ENCODE results near the gene TRIM58. TPM values are rescaled to one million over a fixed set of nuclear protein-coding genes. Genes with fewer than 3 reads are reported as not detected.

Gene TRIM58
- total RNA-seq, 2 donors from 2014 or later = 1.7 to 1.8 TPM

DNA sequence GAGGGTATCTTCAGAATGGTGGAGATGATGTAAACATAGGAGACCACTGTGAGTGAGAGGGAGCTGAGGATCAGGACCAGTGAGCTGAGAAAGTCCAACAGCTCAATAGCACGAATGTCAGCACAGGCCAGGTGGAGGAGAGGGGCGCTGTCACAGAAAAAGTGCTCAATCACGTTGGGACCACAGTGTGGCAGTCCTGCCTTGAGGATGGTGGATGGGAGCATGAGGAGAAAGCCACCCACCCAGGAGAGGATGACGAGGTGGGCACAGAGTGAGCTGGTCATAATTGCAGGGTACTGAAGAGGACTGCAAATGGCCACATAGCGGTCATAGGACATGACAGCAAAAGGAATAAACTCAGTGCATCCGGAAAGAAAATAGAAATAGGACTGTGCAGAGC, 23.4 kb upstream of the TRIM58 start:
- no peaks in the 10 kb centered on the region for H3K27me3 ChIP-seq (ENCODE audit: control insufficient read depth, insufficient read depth, low read length, poor library complexity, severe bottlenecking)
- H3K9ac ChIP-seq (ENCODE audit: extremely low read depth, low read length, poor library complexity, severe bottlenecking) = no peak overlapping the region
- 60 to 75% methylated on average over 3 to 6 of the region's 6 CpGs for WGBS, 2 experiments (ENCODE audit: insufficient coverage in 1 of 2, insufficient read length in 1 of 2)
- H3K36me3 ChIP-seq (ENCODE audit: control insufficient read depth, insufficient read depth, low read length) = no peaks in the 10 kb centered on the region
- Mint-ChIP-seq H3K27ac (no peak overlapping the region), H3K27me3 (ENCODE audit: insufficient read depth) (no peaks in the 10 kb centered on the region), H3K4me1 (no peaks in the 10 kb centered on the region), H3K36me3 (ENCODE audit: low read depth) (no peaks in the 10 kb centered on the region), H3K4me3 (no peak overlapping the region), H3K9me3 (peaks cover 56% of the 10 kb centered on the region)
- no peak overlapping the region for H3K27ac ChIP-seq (ENCODE audit: low read depth, low read length)
- H3K4me3 ChIP-seq (ENCODE audit: low read length) = no peak overlapping the region
- H3K9me3 ChIP-seq (ENCODE audit: control insufficient read depth, low read length) = peaks cover 61% of the 10 kb centered on the region
- no peaks in the 10 kb centered on the region for H3K4me1 ChIP-seq (ENCODE audit: control insufficient read depth, insufficient read depth, low read length)
- DNase-seq = no peak
- TF ChIP-seq CTCF (conservative IDR thresholded peaks at IDR 0.05) = peak; percentile 40

GRCh38 chr1:247840818-247841217, 16.2 kb upstream of the TRIM58 start:
- 75 to 87% methylated on average over 2 of the region's 2 CpGs for WGBS, 2 experiments (ENCODE audit: insufficient coverage in 1 of 2, insufficient read length in 1 of 2)
- no peak for TF ChIP-seq CTCF (conservative IDR thresholded peaks at IDR 0.05)
- no peak overlapping the region for H3K27ac ChIP-seq (ENCODE audit: low read depth, low read length)

GRCh38 chr1:247841796-247842195, 15.2 kb upstream of the TRIM58 start, which contains the start of gene OR11L1:
Gene OR11L1, minus strand, starts transcription at chr1:247841896. Its CDS starts 0 bp downstream, at chr1:247841896.
- H3K4me3 ChIP-seq (ENCODE audit: low read length) = no peak within 1 kb of the TSS
- DNase-seq = no peak
- no peak within 1 kb of the TSS for H3K27ac ChIP-seq (ENCODE audit: low read depth, low read length)
- H3K27me3 ChIP-seq (ENCODE audit: control insufficient read depth, insufficient read depth, low read length, poor library complexity, severe bottlenecking) = no peaks in the 10 kb centered on the region
- H3K36me3 ChIP-seq (ENCODE audit: control insufficient read depth, insufficient read depth, low read length) = no peaks in the 10 kb centered on the region
- Mint-ChIP-seq H3K4me1 (peaks cover 8% of the 10 kb centered on the region), H3K9me3 (peaks cover 48% of the 10 kb centered on the region), H3K4me3 (no peak within 1 kb of the TSS), H3K36me3 (ENCODE audit: low read depth) (no peaks in the 10 kb centered on the region), H3K27me3 (ENCODE audit: insufficient read depth) (no peaks in the 10 kb centered on the region), H3K27ac (no peak within 1 kb of the TSS)
- H3K9me3 ChIP-seq (ENCODE audit: control insufficient read depth, low read length) = peaks cover 54% of the 10 kb centered on the region
- no peak within 1 kb of the TSS for H3K9ac ChIP-seq (ENCODE audit: extremely low read depth, low read length, poor library complexity, severe bottlenecking)
- H3K4me1 ChIP-seq (ENCODE audit: control insufficient read depth, insufficient read depth, low read length) = no peaks in the 10 kb centered on the region
- 87 to 100% methylated on average over 1 to 2 of the region's 2 CpGs for WGBS, 2 experiments (ENCODE audit: insufficient coverage in 1 of 2, insufficient read length in 1 of 2)
- TF ChIP-seq CTCF (conservative IDR thresholded peaks at IDR 0.05) = no peak

More at GRCh38 chr1:247840818-247841217, 16.2 kb upstream of the TRIM58 start:
- Mint-ChIP-seq H3K4me1 (peaks cover 8% of the 10 kb centered on the region), H3K27ac (no peak overlapping the region), H3K9me3 (peaks cover 55% of the 10 kb centered on the region), H3K27me3 (ENCODE audit: insufficient read depth) (no peaks in the 10 kb centered on the region), H3K4me3 (no peak overlapping the region), H3K36me3 (ENCODE audit: low read depth) (no peaks in the 10 kb centered on the region)
- DNase-seq = no peak
- Histone ChIP-seq H3K9ac (ENCODE audit: extremely low read depth, low read length, poor library complexity, severe bottlenecking) (no peak overlapping the region), H3K27me3 (ENCODE audit: control insufficient read depth, insufficient read depth, low read length, poor library complexity, severe bottlenecking) (no peaks in the 10 kb centered on the region), H3K36me3 (ENCODE audit: control insufficient read depth, insufficient read depth, low read length) (no peaks in the 10 kb centered on the region), H3K9me3 (ENCODE audit: control insufficient read depth, low read length) (peaks cover 51% of the 10 kb centered on the region), H3K4me3 (ENCODE audit: low read length) (no peak overlapping the region), H3K4me1 (ENCODE audit: control insufficient read depth, insufficient read depth, low read length) (no peaks in the 10 kb centered on the region)
